Psoas muscle (tissue), 8 donors: ENCODE measurements around the gene DNAH8. TPM values are rescaled to one million over a fixed set of nuclear protein-coding genes. Genes with fewer than 3 reads are reported as not detected.

ENCODE experiments used
- ATAC-seq, 4 donors: fragments of 200-7000 bp; cut with Tn5 transposase; one replicate each; pipeline ENCODE4 v1.9.1; 2020; ENCODE audit warnings: moderate library complexity in 3 of 4, mild to moderate bottlenecking in 2 of 4
- DNase-seq, 2 donors: peaks; one replicate each; pipeline ENCODE4 v3.0.0-alpha.2; 2020
- H3K27ac ChIP-seq: fragments of 200-600 bp; one replicate; pipeline ENCODE4 v1.8.0; 2022
- H3K27me3 ChIP-seq, 3 donors: fragments of 200-600 bp in 1 of 3; one replicate each; pipeline versions ENCODE4 v1.6.1 to v1.8.0; 2013 to 2022; ENCODE audit warnings: low read length in 2 of 3, mild to moderate bottlenecking in 2 of 3, moderate library complexity in 1 of 3; ENCODE audit not compliant: insufficient read depth in 3 of 3
- H3K36me3 ChIP-seq, 2 donors: fragments of 200-600 bp in 1 of 2; one replicate each; pipeline versions ENCODE4 v1.6.1 to v1.8.0; 2013 to 2022; ENCODE audit warnings: low read depth in 1 of 2, mild to moderate bottlenecking in 1 of 2, moderate library complexity in 1 of 2; ENCODE audit not compliant: insufficient read depth in 1 of 2
- H3K4me1 ChIP-seq: fragments of 200-600 bp; one replicate; pipeline ENCODE4 v1.8.0; 2022
- H3K4me3 ChIP-seq: fragments of 200-600 bp; one replicate; pipeline ENCODE4 v1.8.0; 2022; ENCODE audit warnings: mild to moderate bottlenecking
- H3K9me3 ChIP-seq: fragments of 200-600 bp; one replicate; pipeline ENCODE4 v1.8.0; 2022
- WGBS, 3 donors: extraction: QIAGEN DNeasy Blood & Tissue Kit; methylation state at CpG; one replicate each; pipeline versions ENCODE4 v1.1.6 to v1.1.7; 2013; 5-methylcytosine and 5-hydroxymethylcytosine counted together
- intact Hi-C, 2 donors: fragments of 100-400 bp; cut with DNase I; formaldehyde crosslinking; loops; one replicate each; pipeline versions ENCODE4 v1.11.0 to v1.14.2; 2022
- polyA plus RNA-seq, 3 donors: library from polyadenylated mRNA; stranded (reverse); fragments of 200-250 nt; gene quantifications; one replicate each; pipeline ENCODE4 v1.2.3, GENCODE V29; 2013
- total RNA-seq, 4 donors: library from RNA; stranded (reverse); fragmentation: NEBNext Ultra II Directional in 2 of 4; extraction: Animal tissue kit (Norgen Biotek cat#: 25700) in 2 of 4; gene quantifications; one replicate each; pipeline versions ENCODE4 v1.2.1 to v1.2.4, GENCODE V29; 2021 to 2023
- TF ChIP-seq, protein P1 (sequence below): fragments of 200-600 bp; IDR thresholded peaks from one replicate; pipeline ENCODE4 v1.8.0; 2022; ENCODE audit warnings: antibody characterized with exemption
- donor health status: healthy with polysubstance abuse.
- donor health status: DM: no; HTN: no; CAD: no; lungs with moderate emphysema.
- donor health status: Bipolar disorder and iron deficiency.
- donor health status: healthy.
- donor health status: DM: yes; HTN: yes; CAD: no.
- donor health status: DM: no; HTN: no; CAD: no.
- donor health status: DM: no; HTN: no; CAD: no.
- donor health status: DM: yes; HTN: yes; CAD: no.

DNAH8 gene
- total and polyA plus RNA-seq, 7 donors = 0.02 TPM; not detected in 6

DNA sequence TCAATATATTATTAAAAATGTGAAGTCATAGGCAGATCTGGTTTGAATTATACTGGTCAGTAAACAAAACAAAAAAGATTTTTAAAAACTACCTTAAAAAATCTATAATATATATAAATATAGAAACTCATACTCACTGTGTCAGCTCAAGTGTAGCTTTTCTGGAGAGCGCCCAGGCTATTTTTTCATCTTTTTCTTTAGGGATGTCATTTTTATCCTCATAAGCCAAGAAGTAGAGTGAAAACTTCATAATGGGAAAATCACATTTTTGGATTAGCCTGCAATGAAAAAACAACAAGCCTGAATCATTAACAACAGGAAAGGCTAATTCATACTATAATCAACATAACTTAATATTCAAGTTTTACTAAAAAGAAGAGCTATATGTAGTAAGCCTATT is 30.9 kb upstream of the DNAH8 start:
- H3K36me3 ChIP-seq = peaks cover 2 to 55% of the 10 kb centered on the region in 2 donors
- no peak for ATAC-seq

DNA sequence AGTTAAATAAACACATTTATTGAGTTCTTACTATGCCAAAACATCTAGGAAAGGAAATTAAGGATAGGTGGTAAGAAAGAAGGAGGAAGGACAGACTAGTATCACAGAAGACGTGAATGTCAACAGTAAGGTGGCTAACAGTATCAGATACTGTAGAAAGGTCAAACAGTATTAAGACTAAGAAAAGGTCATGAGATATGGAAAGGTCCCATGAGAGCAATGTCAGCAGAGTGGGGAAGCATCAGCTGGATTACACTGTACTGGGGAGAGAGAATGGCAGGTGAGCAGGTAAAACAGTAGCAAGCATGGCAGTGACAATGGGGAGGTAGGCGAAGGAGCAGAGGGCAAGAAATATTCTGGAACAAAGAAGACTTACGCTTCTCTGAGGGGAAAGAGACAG is 30.2 kb upstream of the DNAH8 start:
- Histone ChIP-seq H3K4me1 (no peaks in the 10 kb centered on the region), H3K9me3 (no peaks in the 10 kb centered on the region), H3K4me3 (no peak overlapping the region), H3K27ac (no peak overlapping the region), H3K36me3 (peaks cover 2 to 48% of the 10 kb centered on the region in 2 donors), H3K27me3 (no peaks in the 10 kb centered on the region)
- WGBS, 3 donors = 82 to 89% (median 84%) methylated on average over 3 of the region's 3 CpGs
- no peak for DNase-seq
- TF ChIP-seq, protein P1, sequence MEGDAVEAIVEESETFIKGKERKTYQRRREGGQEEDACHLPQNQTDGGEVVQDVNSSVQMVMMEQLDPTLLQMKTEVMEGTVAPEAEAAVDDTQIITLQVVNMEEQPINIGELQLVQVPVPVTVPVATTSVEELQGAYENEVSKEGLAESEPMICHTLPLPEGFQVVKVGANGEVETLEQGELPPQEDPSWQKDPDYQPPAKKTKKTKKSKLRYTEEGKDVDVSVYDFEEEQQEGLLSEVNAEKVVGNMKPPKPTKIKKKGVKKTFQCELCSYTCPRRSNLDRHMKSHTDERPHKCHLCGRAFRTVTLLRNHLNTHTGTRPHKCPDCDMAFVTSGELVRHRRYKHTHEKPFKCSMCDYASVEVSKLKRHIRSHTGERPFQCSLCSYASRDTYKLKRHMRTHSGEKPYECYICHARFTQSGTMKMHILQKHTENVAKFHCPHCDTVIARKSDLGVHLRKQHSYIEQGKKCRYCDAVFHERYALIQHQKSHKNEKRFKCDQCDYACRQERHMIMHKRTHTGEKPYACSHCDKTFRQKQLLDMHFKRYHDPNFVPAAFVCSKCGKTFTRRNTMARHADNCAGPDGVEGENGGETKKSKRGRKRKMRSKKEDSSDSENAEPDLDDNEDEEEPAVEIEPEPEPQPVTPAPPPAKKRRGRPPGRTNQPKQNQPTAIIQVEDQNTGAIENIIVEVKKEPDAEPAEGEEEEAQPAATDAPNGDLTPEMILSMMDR = no peak
- no peak for ATAC-seq
- intact Hi-C loops = no loop called here

More for the DNA sequence above, 30.9 kb upstream of the DNAH8 start:
- intact Hi-C loops = no loop called here
- Histone ChIP-seq H3K27ac (no peak overlapping the region), H3K9me3 (no peaks in the 10 kb centered on the region), H3K4me1 (no peaks in the 10 kb centered on the region), H3K27me3 (no peaks in the 10 kb centered on the region), H3K4me3 (no peak overlapping the region)
- 95 to 97% (median 95%) methylated on average over 1 of the region's 1 CpG for WGBS, 3 donors
- TF ChIP-seq, protein P1 = no peak
- DNase-seq = no peak

DNA sequence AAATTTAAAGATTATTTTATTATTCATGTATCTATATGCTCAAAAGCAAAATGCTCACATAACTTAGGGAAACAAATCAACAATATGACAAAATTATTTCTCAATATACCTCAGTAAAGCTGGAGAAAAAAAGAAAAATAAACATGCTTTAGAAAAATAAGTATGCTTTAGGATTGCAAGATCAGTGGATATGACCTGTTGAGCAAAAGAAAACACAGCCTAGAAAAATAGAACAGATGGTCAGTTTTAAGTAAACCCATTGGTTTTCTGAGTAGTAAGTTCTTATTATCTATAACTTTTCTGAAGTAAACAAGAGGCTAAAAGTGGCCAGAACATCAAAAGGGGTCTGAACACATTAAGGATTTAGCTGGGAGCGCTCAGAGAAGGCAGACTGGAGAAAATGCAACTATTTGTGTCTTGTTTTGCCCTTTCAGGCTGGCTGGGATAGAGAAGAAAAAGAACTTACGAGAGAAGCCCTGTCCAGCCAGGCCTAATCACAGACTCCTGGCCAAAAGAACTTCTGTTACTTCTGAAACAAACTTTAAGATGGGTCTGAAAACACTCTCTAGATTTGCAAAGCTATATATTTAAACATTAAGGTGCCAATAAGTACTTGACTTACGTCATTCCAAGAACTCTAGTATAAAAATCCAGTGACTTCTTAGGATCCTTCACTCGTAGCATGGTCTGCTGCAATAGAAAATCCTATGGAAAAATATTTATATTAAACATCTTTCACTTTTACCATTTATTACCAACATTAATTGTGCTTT is 28.7 kb upstream of the DNAH8 start:
- ATAC-seq = no peak
- no peak overlapping the region for H3K27ac ChIP-seq
- no peak overlapping the region for H3K4me3 ChIP-seq
- intact Hi-C loops = no loop called here
- H3K4me1 ChIP-seq = no peaks in the 10 kb centered on the region
- H3K27me3 ChIP-seq = no peaks in the 10 kb centered on the region
- no peaks in the 10 kb centered on the region for H3K9me3 ChIP-seq
- no peak for DNase-seq
- TF ChIP-seq, protein P1 = no peak
- H3K36me3 ChIP-seq = peaks cover 2 to 32% of the 10 kb centered on the region in 2 donors
- WGBS, 3 donors = 82 to 94% (median 87%) methylated on average over 4 of the region's 4 CpGs

DNA sequence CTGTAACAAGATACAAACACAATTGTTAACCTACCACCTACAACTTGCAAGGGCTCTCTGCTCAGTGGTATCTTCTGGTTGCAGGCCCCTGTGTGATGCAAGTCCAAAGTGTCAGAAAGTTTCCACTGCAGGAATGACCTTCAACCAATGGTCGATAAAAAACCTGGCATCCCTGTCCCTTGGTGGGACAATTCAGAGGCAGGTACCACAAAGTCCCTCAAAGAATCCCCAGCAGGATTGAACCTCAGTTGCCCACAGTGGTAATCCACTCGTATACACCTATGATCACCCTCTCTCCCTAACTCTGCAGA is 28.1 kb upstream of the DNAH8 start:
- ATAC-seq = no peak

More for the DNA sequence above, 28.1 kb upstream of the DNAH8 start:
- no peaks in the 10 kb centered on the region for H3K27me3 ChIP-seq
- H3K36me3 ChIP-seq = peaks cover 2 to 27% of the 10 kb centered on the region in 2 donors
- no peak overlapping the region for H3K4me3 ChIP-seq
- intact Hi-C loops = no loop called here
- WGBS, 3 donors = 67 to 70% (median 67%) methylated on average over 2 of the region's 2 CpGs
- TF ChIP-seq, protein P1 = no peak
- DNase-seq = no peak
- no peak overlapping the region for H3K27ac ChIP-seq
- H3K4me1 ChIP-seq = no peaks in the 10 kb centered on the region
- H3K9me3 ChIP-seq = no peaks in the 10 kb centered on the region
